Thoracic aorta endothelial cell (primary cell): ENCODE data around the gene OR5AL1. TPM values are rescaled to one million over a fixed set of nuclear protein-coding genes. Genes with fewer than 3 reads are reported as not detected.

ENCODE experiments used
- total RNA-seq: library from RNA; depleted of rRNA; stranded (reverse); fragments of >200 nt; gene quantifications from 2 replicates; pipeline ENCODE4 v1.2.3, GENCODE V29; 2012

Gene OR5AL1
- total RNA-seq = not detected in 2 replicates

GRCh38 chr11:56412396-56412795, at the start of gene OR5AL1:
Gene OR5AL1, plus strand, starts transcription at chr11:56412696.

GRCh38 chr11:56375324-56375723, 37.2 kb upstream of the OR5AL1 start, which contains the start of gene OR8U1:
Gene OR8U1, plus strand, starts transcription at chr11:56375624. Its CDS starts 0 bp downstream, at chr11:56375624.

Other genes with a start within 250 kb of the OR5AL1 start
- gene OR5J2, start 236.1 kb upstream of the OR5AL1 start, total RNA-seq = not detected in 2 replicates
- not detected in 2 replicates for gene OR5T2, start 178.4 kb upstream of the OR5AL1 start, total RNA-seq
- gene OR5T3, start 160.4 kb upstream of the OR5AL1 start, total RNA-seq = not detected in 2 replicates
- not detected in 2 replicates for gene OR5T1, start 138.5 kb upstream of the OR5AL1 start, total RNA-seq
- not detected in 2 replicates for gene OR8H1, start 120.4 kb upstream of the OR5AL1 start, total RNA-seq
- not detected in 2 replicates for gene OR8K3, start 97.6 kb upstream of the OR5AL1 start, total RNA-seq
- not detected in 2 replicates for gene OR8K1, start 66.7 kb upstream of the OR5AL1 start, total RNA-seq
- not detected in 2 replicates for gene OR8J1, start 58.4 kb upstream of the OR5AL1 start, total RNA-seq
- gene OR8U1, start 37.1 kb upstream of the OR5AL1 start, total RNA-seq = not detected in 2 replicates
- not detected in 2 replicates for gene OR5M3, start 60.7 kb downstream of the OR5AL1 start, total RNA-seq
- gene OR5M8, start 78.7 kb downstream of the OR5AL1 start, total RNA-seq = not detected in 2 replicates
- not detected in 2 replicates for gene OR5M11, start 130.6 kb downstream of the OR5AL1 start, total RNA-seq
- not detected in 2 replicates for gene OR5M10, start 165.0 kb downstream of the OR5AL1 start, total RNA-seq
- gene OR5M1, start 202.2 kb downstream of the OR5AL1 start, total RNA-seq = not detected in 2 replicates
- not detected in 2 replicates for gene OR5AP2, start 229.7 kb downstream of the OR5AL1 start, total RNA-seq